Neuron (in vitro differentiated cells): Measurements from ENCODE around the gene COX5A.
"Not testable (repeated sequence)": the region's sequence is repeated elsewhere in the genome, so short reads cannot be mapped to it uniquely, and the experiment has no call there.

Experiments
- H2AFZ ChIP-seq: one replicate; pipeline ENCODE4 v1.6.1; 2013; ENCODE audit warnings: low read depth, mild to moderate bottlenecking, inconsistent platforms, low read length, moderate library complexity
- H3K27me3 ChIP-seq: one replicate; pipeline ENCODE4 v1.6.1; 2013; ENCODE audit warnings: low read length; ENCODE audit not compliant: insufficient read depth
- H3K36me3 ChIP-seq: one replicate; pipeline ENCODE4 v1.6.1; 2013; ENCODE audit warnings: low read length; ENCODE audit not compliant: insufficient read depth
- H3K4me1 ChIP-seq: one replicate; pipeline ENCODE4 v1.6.1; 2013; ENCODE audit warnings: low read length; ENCODE audit not compliant: insufficient read depth
- H3K4me3 ChIP-seq: 2 replicates; pipeline ENCODE4 v1.5.1; 2013; ENCODE audit warnings: mild to moderate bottlenecking, low read length, moderate library complexity
- H3K9me3 ChIP-seq: one replicate; pipeline ENCODE4 v1.6.1; 2013; ENCODE audit warnings: low read length

Gene COX5A

GRCh38 chr15:74906067-74906449 lies 31.8 kb downstream of the COX5A start:
- Histone ChIP-seq H3K27me3 (no peaks in the 10 kb centered on the region), H3K36me3 (peaks cover 37% of the 10 kb centered on the region), H3K4me1 (peaks cover 13% of the 10 kb centered on the region), H3K4me3 (peak overlapping the region; percentile 63), H3K9me3 (no peaks in the 10 kb centered on the region), H2AFZ (peak overlapping the region; percentile 99)

GRCh38 chr15:74904190-74904805 lies 33.6 kb downstream of the COX5A start:
- Histone ChIP-seq H3K4me3 (no peak overlapping the region), H3K4me1 (peaks cover 13% of the 10 kb centered on the region), H3K27me3 (no peaks in the 10 kb centered on the region), H3K9me3 (no peaks in the 10 kb centered on the region), H2AFZ (no peak overlapping the region), H3K36me3 (peaks cover 54% of the 10 kb centered on the region)

GRCh38 chr15:74903676-74904075 lies 34.2 kb downstream of the COX5A start:
- Histone ChIP-seq H3K4me1 (peaks cover 13% of the 10 kb centered on the region), H3K36me3 (peaks cover 60% of the 10 kb centered on the region), H3K27me3 (no peaks in the 10 kb centered on the region), H2AFZ (no peak overlapping the region), H3K4me3 (no peak overlapping the region), H3K9me3 (no peaks in the 10 kb centered on the region)

GRCh38 chr15:74902295-74903075 lies 35.4 kb downstream of the COX5A start:
- peaks cover 66% of the 10 kb centered on the region for H3K36me3 ChIP-seq
- H3K9me3 ChIP-seq = no peaks in the 10 kb centered on the region
- no peaks in the 10 kb centered on the region for H3K27me3 ChIP-seq
- H3K4me1 ChIP-seq = peaks cover 10% of the 10 kb centered on the region
- no peak overlapping the region for H2AFZ ChIP-seq
- H3K4me3 ChIP-seq = no peak overlapping the region

GRCh38 chr15:74901612-74902063 lies 36.2 kb downstream of the COX5A start:
- Histone ChIP-seq H2AFZ (no peak overlapping the region), H3K27me3 (no peaks in the 10 kb centered on the region), H3K4me3 (no peak overlapping the region), H3K9me3 (no peaks in the 10 kb centered on the region), H3K4me1 (peaks cover 5% of the 10 kb centered on the region), H3K36me3 (peaks cover 72% of the 10 kb centered on the region)

- no peaks in the 10 kb centered on the region for H3K27me3 ChIP-seq
- no peak overlapping the region for H3K4me3 ChIP-seq
- peaks cover 61% of the 10 kb centered on the region for H3K36me3 ChIP-seq
- H3K9me3 ChIP-seq = no peaks in the 10 kb centered on the region
- H3K4me1 ChIP-seq = no peaks in the 10 kb centered on the region
- no peak overlapping the region for H2AFZ ChIP-seq
These were observed 40.6 kb downstream of the COX5A start for GRCh38 chr15:74897300-74897701.

GRCh38 chr15:74896316-74896715 lies 41.6 kb downstream of the COX5A start:
- Histone ChIP-seq H3K4me1 (no peaks in the 10 kb centered on the region), H3K36me3 (peaks cover 58% of the 10 kb centered on the region), H3K4me3 (no peak overlapping the region), H2AFZ (no peak overlapping the region), H3K27me3 (no peaks in the 10 kb centered on the region), H3K9me3 (no peaks in the 10 kb centered on the region)

- Histone ChIP-seq H3K4me1 (no peaks in the 10 kb centered on the region), H3K36me3 (peaks cover 58% of the 10 kb centered on the region), H3K9me3 (no peaks in the 10 kb centered on the region), H3K27me3 (no peaks in the 10 kb centered on the region), H3K4me3 (no peak overlapping the region), H2AFZ (no peak overlapping the region)
These were observed 42.0 kb downstream of the COX5A start for GRCh38 chr15:74895830-74896229.

GRCh38 chr15:74894383-74894782 lies 43.5 kb downstream of the COX5A start:
- not testable (repeated sequence) for H3K4me1 ChIP-seq, H3K4me3 ChIP-seq, H2AFZ ChIP-seq, H3K9me3 ChIP-seq, H3K27me3 ChIP-seq
- peaks cover 45% of the 10 kb centered on the region for H3K36me3 ChIP-seq

- H3K27me3 ChIP-seq = no peaks in the 10 kb centered on the region
- H3K4me3 ChIP-seq = no peak overlapping the region
- no peak overlapping the region for H2AFZ ChIP-seq
- peaks cover 37% of the 10 kb centered on the region for H3K36me3 ChIP-seq
- H3K4me1 ChIP-seq = peaks cover 10% of the 10 kb centered on the region
- no peaks in the 10 kb centered on the region for H3K9me3 ChIP-seq
These were observed 44.2 kb downstream of the COX5A start for GRCh38 chr15:74893627-74894026.

- Histone ChIP-seq H3K9me3 (no peaks in the 10 kb centered on the region), H3K4me3 (no peak overlapping the region), H2AFZ (no peak overlapping the region), H3K4me1 (peaks cover 10% of the 10 kb centered on the region), H3K27me3 (no peaks in the 10 kb centered on the region), H3K36me3 (peaks cover 36% of the 10 kb centered on the region)
These were observed 44.9 kb downstream of the COX5A start for GRCh38 chr15:74892931-74893330.

GRCh38 chr15:74892313-74892712 lies 45.6 kb downstream of the COX5A start:
- Histone ChIP-seq H3K4me1 (peaks cover 10% of the 10 kb centered on the region), H3K4me3 (no peak overlapping the region), H3K27me3 (no peaks in the 10 kb centered on the region), H3K36me3 (peaks cover 31% of the 10 kb centered on the region), H2AFZ (no peak overlapping the region), H3K9me3 (no peaks in the 10 kb centered on the region)

- Histone ChIP-seq H3K9me3 (no peaks in the 10 kb centered on the region), H3K27me3 (no peaks in the 10 kb centered on the region), H2AFZ (no peak overlapping the region), H3K36me3 (peaks cover 25% of the 10 kb centered on the region), H3K4me3 (no peak overlapping the region), H3K4me1 (peaks cover 10% of the 10 kb centered on the region)
These were observed 46.4 kb downstream of the COX5A start for GRCh38 chr15:74891469-74891868.

GRCh38 chr15:74890665-74890960 lies 47.3 kb downstream of the COX5A start:
- peaks cover 21% of the 10 kb centered on the region for H3K36me3 ChIP-seq
- H3K9me3 ChIP-seq = no peaks in the 10 kb centered on the region
- H3K27me3 ChIP-seq = no peaks in the 10 kb centered on the region
- peak overlapping the region; percentile 60 for H3K4me3 ChIP-seq
- H2AFZ ChIP-seq = peak overlapping the region; percentile 59
- H3K4me1 ChIP-seq = peaks cover 10% of the 10 kb centered on the region
